Measurements from ENCODE around the gene EMC1. TPM values are rescaled to one million over a fixed set of nuclear protein-coding genes. Genes with fewer than 3 reads are reported as not detected.
A peak's percentile ranks its signal among the peaks of the same experiment; 100 is the strongest.

Gene EMC1
- total RNA-seq, 2 donors from 2014 or later, result 42.1 to 86.2 TPM

DNA sequence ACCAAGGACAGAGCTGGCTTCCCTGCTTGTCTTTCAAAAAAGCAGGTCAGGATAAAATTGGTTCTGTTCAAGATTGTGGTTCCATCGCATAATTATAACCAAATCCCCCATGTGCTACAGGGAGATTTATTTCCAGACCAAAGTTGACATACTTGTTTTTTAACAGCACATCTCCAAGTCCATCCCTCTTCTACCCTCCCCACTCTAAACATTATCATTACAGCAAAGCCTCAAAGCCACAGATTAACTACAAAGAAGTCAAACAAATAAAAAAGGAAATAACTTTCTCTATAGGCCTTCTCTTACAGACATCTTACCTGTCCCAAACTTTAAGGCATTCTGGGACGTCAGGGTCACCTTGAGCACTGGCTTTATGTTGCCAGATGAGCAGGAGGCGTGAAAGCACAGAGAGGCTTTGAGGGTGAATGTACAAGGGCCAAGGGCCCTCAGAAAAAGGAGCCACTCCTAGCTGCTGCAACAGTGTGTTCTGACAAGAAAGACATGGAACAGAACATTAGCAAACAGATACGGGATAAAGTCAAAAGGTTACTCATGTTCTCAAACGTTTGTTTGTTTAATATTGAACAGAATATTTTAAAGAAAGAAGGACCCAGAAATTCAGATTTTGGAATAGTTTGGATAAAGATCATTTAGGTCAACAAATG is 72.5 kb downstream of the EMC1 start:
- no peak for DNase-seq (ENCODE audit: low spot score)
- WGBS, result 28% methylated on average over 5 of the region's 5 CpGs
- Histone ChIP-seq H3K4me1 (replicated peaks) (no peaks in the 10 kb centered on the region), H3K9me3 (no peaks in the 10 kb centered on the region), H3K27ac (peak overlapping the region in 1 of 2 donors; percentile 21), H3K36me3 (peaks cover 3 to 8% of the 10 kb centered on the region in 2 donors), H3K27me3 (replicated peaks; ENCODE audit: insufficient read depth) (no peaks in the 10 kb centered on the region), H3K4me3 (no peak overlapping the region)
- intact Hi-C loops (cut with DNase I), result loop anchor here (5.0 kb wide), 1 partner anchor 63 kb away; no protein-coding TSS in a partner anchor
- TF ChIP-seq POLR2AphosphoS5 (IDR thresholded peaks at IDR 0.05) (peak; percentile 45), POLR2A (IDR thresholded peaks at IDR 0.05) (no peak)
- TF ChIP-seq, protein P1, sequence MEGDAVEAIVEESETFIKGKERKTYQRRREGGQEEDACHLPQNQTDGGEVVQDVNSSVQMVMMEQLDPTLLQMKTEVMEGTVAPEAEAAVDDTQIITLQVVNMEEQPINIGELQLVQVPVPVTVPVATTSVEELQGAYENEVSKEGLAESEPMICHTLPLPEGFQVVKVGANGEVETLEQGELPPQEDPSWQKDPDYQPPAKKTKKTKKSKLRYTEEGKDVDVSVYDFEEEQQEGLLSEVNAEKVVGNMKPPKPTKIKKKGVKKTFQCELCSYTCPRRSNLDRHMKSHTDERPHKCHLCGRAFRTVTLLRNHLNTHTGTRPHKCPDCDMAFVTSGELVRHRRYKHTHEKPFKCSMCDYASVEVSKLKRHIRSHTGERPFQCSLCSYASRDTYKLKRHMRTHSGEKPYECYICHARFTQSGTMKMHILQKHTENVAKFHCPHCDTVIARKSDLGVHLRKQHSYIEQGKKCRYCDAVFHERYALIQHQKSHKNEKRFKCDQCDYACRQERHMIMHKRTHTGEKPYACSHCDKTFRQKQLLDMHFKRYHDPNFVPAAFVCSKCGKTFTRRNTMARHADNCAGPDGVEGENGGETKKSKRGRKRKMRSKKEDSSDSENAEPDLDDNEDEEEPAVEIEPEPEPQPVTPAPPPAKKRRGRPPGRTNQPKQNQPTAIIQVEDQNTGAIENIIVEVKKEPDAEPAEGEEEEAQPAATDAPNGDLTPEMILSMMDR (IDR thresholded peaks at IDR 0.05), result no peak

DNA sequence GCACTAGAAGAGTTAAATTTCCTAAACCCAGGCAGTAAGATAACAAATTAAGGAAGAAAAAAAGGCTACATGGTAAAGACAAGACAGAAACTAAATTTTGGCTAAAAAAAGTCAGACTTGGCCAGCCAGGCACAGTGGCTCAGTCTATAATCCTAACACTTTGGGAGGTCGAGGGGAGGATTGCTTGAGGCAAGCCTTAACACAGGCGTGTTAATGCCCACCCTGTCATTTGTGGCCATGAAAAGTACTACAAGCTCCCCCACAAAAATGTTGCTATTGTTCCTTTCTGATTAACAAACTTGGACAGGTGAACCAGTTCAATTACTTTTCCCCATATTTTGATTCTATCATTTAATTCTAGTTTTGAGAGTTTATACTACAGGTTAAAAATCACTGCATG is 73.5 kb downstream of the EMC1 start:
- no peak for TF ChIP-seq POLR2AphosphoS5 (IDR thresholded peaks at IDR 0.05)
- TF ChIP-seq, protein P1 (IDR thresholded peaks at IDR 0.05), result no peak
- no peak for TF ChIP-seq POLR2A (IDR thresholded peaks at IDR 0.05)
- intact Hi-C loops (cut with DNase I), result loop anchor here (5.0 kb wide), 1 partner anchor 64 kb away; no protein-coding TSS in a partner anchor

DNA sequence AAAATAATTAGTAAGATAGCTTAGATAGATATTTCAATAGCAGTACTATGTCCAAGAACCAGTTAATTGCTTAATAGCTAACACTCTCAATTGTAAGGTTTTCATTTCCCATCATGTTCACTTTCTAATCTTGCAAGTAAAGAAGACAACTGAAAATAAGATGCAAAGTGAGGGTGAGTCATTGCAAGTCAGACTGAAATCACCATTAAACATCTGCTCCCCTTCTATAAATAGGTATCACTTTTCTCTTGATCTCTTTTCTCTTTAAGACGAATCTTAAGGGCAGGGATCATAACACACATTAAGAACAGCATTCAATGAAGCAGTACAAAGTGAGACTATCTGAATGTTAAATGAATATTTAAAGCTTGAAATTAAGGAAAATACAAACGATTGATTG is 81.7 kb downstream of the EMC1 start:
- no peaks in the 10 kb centered on the region for H3K27me3 ChIP-seq (replicated peaks; ENCODE audit: insufficient read depth)
- TF ChIP-seq POLR2A (IDR thresholded peaks at IDR 0.05) (no peak), POLR2AphosphoS5 (IDR thresholded peaks at IDR 0.05) (no peak)
- TF ChIP-seq, protein P1 (IDR thresholded peaks at IDR 0.05), result no peak
- H3K36me3 ChIP-seq, result peaks cover 10 to 26% of the 10 kb centered on the region in 2 donors
- no peak overlapping the region for H3K27ac ChIP-seq
- H3K4me1 ChIP-seq (replicated peaks), result no peaks in the 10 kb centered on the region
- no peaks in the 10 kb centered on the region for H3K9me3 ChIP-seq
- no peak for DNase-seq (ENCODE audit: low spot score)
- H3K4me3 ChIP-seq, result no peak overlapping the region
- intact Hi-C loops (cut with DNase I), result no loop called here
- 79% methylated on average over 2 of the region's 2 CpGs for WGBS

More for the DNA sequence above, 73.5 kb downstream of the EMC1 start:
- no peaks in the 10 kb centered on the region for H3K4me1 ChIP-seq (replicated peaks)
- WGBS, result 66% methylated on average over 2 of the region's 2 CpGs
- H3K36me3 ChIP-seq, result peaks cover 3 to 8% of the 10 kb centered on the region in 2 donors
- H3K27me3 ChIP-seq (replicated peaks; ENCODE audit: insufficient read depth), result no peaks in the 10 kb centered on the region
- H3K4me3 ChIP-seq, result no peak overlapping the region
- no peak for DNase-seq (ENCODE audit: low spot score)
- no peaks in the 10 kb centered on the region for H3K9me3 ChIP-seq
- H3K27ac ChIP-seq, result no peak overlapping the region

DNA sequence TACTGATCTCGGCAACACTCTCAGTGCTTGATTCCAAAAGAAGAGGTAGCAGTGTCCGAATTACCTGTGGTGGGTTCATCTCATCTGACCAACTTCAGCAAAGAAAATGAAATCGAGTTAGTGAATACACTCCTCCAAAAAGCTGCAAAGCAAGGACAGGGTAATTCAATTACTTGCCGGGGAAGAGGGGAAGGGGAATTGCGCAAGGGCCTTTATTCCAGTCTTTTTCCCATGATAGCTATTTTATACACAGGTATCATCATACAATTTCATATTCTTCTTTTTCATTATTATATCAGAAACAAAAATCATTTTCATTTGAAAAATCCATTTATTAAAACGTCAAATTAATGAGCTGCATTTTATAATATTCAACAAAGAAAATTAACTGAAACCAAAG is 84.2 kb downstream of the EMC1 start:
- no peaks in the 10 kb centered on the region for H3K27me3 ChIP-seq (replicated peaks; ENCODE audit: insufficient read depth)
- peaks cover 10 to 24% of the 10 kb centered on the region in 2 donors for H3K36me3 ChIP-seq
- no peaks in the 10 kb centered on the region for H3K9me3 ChIP-seq
- intact Hi-C loops (cut with DNase I), result no loop called here
- WGBS, result 96% methylated on average over 6 of the region's 6 CpGs
- peaks cover 3% of the 10 kb centered on the region for H3K4me1 ChIP-seq (replicated peaks)
- H3K27ac ChIP-seq, result no peak overlapping the region
- TF ChIP-seq POLR2A (IDR thresholded peaks at IDR 0.05) (no peak), POLR2AphosphoS5 (IDR thresholded peaks at IDR 0.05) (no peak)
- TF ChIP-seq, protein P1 (IDR thresholded peaks at IDR 0.05), result no peak
- H3K4me3 ChIP-seq, result no peak overlapping the region
- DNase-seq (ENCODE audit: low spot score), result no peak

DNA sequence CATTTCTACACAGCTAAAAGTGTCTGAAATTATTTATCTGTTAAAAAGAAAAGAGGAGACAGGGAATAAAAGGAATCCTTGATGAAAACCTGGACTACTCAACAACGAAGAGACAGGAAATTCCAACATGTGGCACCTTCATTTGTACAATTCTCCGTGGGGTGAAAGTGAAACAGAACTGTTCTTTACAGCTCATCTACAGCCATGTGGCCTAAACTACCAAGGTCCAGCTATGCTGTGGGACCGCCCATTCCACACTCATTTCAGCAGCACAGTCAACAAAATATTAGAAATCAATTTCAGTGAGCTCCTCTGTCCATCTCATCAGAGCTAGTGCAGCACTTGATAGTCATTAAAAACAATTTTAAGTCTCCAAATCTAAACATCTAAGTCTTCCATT is 85.3 kb downstream of the EMC1 start:
- Histone ChIP-seq H3K27ac (no peak overlapping the region), H3K27me3 (replicated peaks; ENCODE audit: insufficient read depth) (no peaks in the 10 kb centered on the region), H3K36me3 (peaks cover 13 to 32% of the 10 kb centered on the region in 2 donors), H3K4me1 (replicated peaks) (peaks cover 3% of the 10 kb centered on the region), H3K4me3 (no peak overlapping the region), H3K9me3 (no peaks in the 10 kb centered on the region)
- intact Hi-C loops (cut with DNase I), result no loop called here
- TF ChIP-seq POLR2A (IDR thresholded peaks at IDR 0.05), result no peak
- TF ChIP-seq POLR2AphosphoS5 (IDR thresholded peaks at IDR 0.05), result no peak
- TF ChIP-seq, protein P1 (IDR thresholded peaks at IDR 0.05), result no peak
- DNase-seq (ENCODE audit: low spot score), result no peak
- WGBS, result 73% methylated on average over 3 of the region's 3 CpGs
